Spinal cord (tissue), 10 donors: ENCODE results near the gene TMOD1. TPM values are rescaled to one million over a fixed set of nuclear protein-coding genes. Genes with fewer than 3 reads are reported as not detected.

Experiments used
- DNase-seq, 6 donors: peaks; one replicate each; pipeline versions ENCODE4 v3.0.0 to v3.0.0-alpha.2; 2013 to 2015; ENCODE audit warnings: low spot score in 6 of 6, low read depth in 4 of 6
- H3K27ac ChIP-seq: one replicate; pipeline ENCODE4 v1.5.1; 2013; ENCODE audit warnings: low read depth, low read length, control low read depth
- H3K27me3 ChIP-seq: one replicate; pipeline ENCODE4 v1.6.1; 2013; ENCODE audit warnings: low read length; ENCODE audit not compliant: control insufficient read depth, insufficient read depth
- H3K36me3 ChIP-seq: one replicate; pipeline ENCODE4 v1.6.1; 2013; ENCODE audit warnings: low read length; ENCODE audit not compliant: control insufficient read depth, insufficient read depth
- H3K4me1 ChIP-seq: one replicate; pipeline ENCODE4 v1.6.1; 2013; ENCODE audit warnings: low read length; ENCODE audit not compliant: control insufficient read depth, insufficient read depth
- H3K4me3 ChIP-seq: one replicate; pipeline ENCODE4 v1.5.1; 2013; ENCODE audit warnings: low read depth, low read length, control low read depth
- H3K9me3 ChIP-seq: one replicate; pipeline ENCODE4 v1.6.1; 2013; ENCODE audit warnings: low read length; ENCODE audit not compliant: control insufficient read depth, insufficient read depth
- WGBS: methylation state at CpG from one replicate; pipeline ENCODE4 v1.1.5; 2013; ENCODE audit warnings: missing lambda C conversion rate; ENCODE audit not compliant: insufficient coverage; 5-methylcytosine and 5-hydroxymethylcytosine counted together
- polyA plus RNA-seq, 2 donors: library from polyadenylated mRNA; unstranded; fragments of 120-200 nt; gene quantifications; one replicate each; pipeline ENCODE4 v1.2.1, GENCODE V29; 2013; ENCODE audit not compliant: insufficient read length in 2 of 2
- total RNA-seq, 2 donors: library from RNA; depleted of rRNA in 1 of 2; stranded (reverse); fragments of 120-200 nt in 1 of 2; fragments of >200 nt in 1 of 2; gene quantifications; one replicate each; pipeline versions ENCODE4 v1.2.3 to v1.2.4, GENCODE V29; 2013 to 2014
- donor health status: healthy.

The TMOD1 gene
- total and polyA plus RNA-seq, 4 donors: 27.3 to 104 (median 57.4) TPM

DNA sequence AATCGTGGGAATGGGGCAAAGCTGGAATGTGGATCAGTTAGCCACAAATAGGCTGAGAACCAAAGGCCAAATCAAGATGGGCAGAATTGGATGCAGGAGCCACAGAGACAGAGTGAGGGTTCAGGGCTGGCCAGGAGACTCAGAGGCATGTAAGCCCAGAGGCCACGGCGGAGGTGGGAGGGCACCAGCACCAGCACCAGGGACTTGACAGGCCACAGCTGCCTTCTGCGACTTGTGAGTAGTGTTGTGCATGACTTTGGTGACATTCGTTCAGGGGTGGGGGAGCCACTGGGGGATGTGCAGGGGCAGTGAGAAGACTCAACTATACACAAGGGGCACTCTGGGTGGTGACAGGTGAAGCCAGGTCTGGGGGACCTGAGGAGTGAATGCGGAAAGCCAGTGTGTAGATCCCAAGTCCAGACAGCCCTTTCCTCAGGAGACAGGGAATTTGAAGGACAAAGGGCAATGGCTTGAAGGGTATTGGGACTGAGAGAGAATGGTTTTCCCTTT is 53.2 kb downstream of the TMOD1 start:
- peaks cover 8% of the 10 kb centered on the region for H3K4me1 ChIP-seq
- peaks cover 3% of the 10 kb centered on the region for H3K36me3 ChIP-seq
- H3K9me3 ChIP-seq: no peaks in the 10 kb centered on the region
- H3K27ac ChIP-seq: no peak overlapping the region
- no peak for DNase-seq
- WGBS: 97% methylated on average over 3 of the region's 6 CpGs
- no peaks in the 10 kb centered on the region for H3K27me3 ChIP-seq
- no peak overlapping the region for H3K4me3 ChIP-seq

DNA sequence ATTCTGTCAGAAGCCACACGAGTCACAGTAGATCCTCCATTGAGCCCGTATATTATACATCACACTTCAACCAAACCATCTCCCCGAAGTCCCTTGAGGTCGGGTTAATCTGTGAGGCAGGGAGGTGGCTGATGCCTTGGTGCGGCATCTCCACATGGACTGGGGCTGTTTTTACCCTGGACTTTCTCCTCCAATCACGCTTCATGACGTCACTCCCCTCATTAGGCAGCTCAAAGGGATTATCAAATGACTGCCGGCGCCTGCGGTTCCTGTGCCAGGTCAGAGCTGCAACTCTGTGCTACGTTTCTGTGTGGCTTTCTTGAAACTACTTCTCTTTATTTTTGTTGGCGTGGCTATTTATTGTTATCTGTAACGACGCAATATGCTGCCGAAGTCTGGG is 53.7 kb downstream of the TMOD1 start:
- Histone ChIP-seq H3K27ac (no peak overlapping the region), H3K27me3 (no peaks in the 10 kb centered on the region), H3K4me3 (no peak overlapping the region), H3K9me3 (no peaks in the 10 kb centered on the region), H3K4me1 (peaks cover 8% of the 10 kb centered on the region), H3K36me3 (peaks cover 3% of the 10 kb centered on the region)
- DNase-seq: peak in 2 of 6 donors; percentile 63 to 67
- 53% methylated on average over 8 of the region's 15 CpGs for WGBS

DNA sequence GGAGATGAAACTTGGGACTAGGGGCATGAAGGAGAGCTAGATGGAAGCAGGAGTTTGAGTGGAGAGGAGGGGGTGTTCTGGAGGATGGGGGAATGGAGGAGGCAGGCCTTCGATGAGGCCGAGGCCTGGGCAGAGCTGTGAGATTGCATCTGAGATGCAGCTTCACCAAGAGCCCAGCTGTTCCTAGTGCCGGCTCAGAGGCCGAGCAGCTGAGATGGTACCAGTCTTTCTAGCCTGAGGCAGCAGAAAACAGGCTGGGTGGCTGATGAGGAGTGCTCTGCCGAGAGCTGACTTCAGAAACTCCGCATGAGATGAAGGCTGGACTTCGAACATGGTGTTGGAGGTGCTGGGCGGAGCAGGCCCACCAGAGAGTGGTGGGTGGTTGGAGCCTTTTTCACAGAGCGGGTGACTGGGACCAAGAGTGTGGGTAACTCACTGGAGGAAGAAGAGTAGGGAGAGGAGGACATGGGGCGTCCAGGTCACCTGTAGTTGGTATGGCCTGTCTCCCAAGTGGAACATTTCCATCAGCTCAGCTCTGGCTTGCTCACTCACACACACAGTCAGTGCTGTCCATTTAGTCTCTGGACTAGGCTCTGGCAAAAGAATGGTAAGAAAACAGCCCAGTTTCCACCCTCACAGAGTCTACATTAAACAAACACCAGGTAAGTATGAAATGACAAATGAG is 54.7 kb downstream of the TMOD1 start:
- peaks cover 8% of the 10 kb centered on the region for H3K4me1 ChIP-seq
- no peaks in the 10 kb centered on the region for H3K27me3 ChIP-seq
- H3K9me3 ChIP-seq: no peaks in the 10 kb centered on the region
- peaks cover 3% of the 10 kb centered on the region for H3K36me3 ChIP-seq
- no peak overlapping the region for H3K27ac ChIP-seq
- DNase-seq: no peak
- WGBS: 91% methylated on average over 9 of the region's 10 CpGs
- no peak overlapping the region for H3K4me3 ChIP-seq

DNA sequence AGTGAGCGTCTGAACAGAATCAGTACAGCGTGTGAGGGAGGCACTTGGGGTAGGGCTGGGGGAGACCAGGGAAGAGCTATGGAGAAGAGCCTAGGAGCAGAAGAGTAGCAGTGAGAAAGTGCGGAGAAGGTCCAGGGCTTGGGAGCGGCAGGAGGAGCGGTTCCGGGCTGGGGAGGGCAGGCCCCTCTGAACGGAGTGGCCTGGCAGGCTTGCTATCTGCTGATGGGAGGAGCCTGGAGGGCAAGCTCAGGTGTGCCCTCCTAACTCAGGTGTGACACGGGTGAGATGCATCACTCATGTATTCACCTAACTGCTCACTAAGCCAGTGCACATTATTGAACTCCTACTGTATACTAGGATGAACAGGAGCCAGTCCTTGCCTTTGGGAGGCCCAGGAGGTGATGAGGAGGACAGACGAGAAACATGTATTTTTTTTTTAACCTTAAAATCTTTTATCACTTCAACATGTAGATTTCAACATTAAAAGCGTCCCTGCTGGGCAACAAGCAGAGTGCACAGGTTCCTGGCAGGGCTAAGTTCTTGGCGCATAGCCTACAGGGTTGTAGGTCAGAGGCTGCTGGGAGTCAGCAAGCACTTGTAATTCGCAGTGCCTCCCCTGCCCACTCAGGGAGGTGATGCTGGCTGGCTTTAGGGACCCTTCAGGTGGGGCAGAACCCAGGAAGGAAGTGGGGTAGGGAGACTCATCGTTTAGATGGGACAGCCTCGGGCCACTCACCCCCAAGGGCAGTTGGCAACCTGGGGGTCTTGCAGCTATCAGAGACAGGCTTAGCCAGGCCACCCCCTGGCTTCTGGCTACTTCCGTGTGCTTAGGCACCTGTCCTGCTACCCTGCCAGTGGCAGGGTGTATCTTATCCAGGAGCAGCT is 55.5 kb downstream of the TMOD1 start:
- Histone ChIP-seq H3K27me3 (no peaks in the 10 kb centered on the region), H3K4me3 (no peak overlapping the region), H3K36me3 (peaks cover 3% of the 10 kb centered on the region), H3K9me3 (no peaks in the 10 kb centered on the region), H3K27ac (peak overlapping the region; percentile 74), H3K4me1 (peaks cover 8% of the 10 kb centered on the region)
- peak in 1 of 6 donors; percentile 16 for DNase-seq
- 70% methylated on average over 12 of the region's 15 CpGs for WGBS

DNA sequence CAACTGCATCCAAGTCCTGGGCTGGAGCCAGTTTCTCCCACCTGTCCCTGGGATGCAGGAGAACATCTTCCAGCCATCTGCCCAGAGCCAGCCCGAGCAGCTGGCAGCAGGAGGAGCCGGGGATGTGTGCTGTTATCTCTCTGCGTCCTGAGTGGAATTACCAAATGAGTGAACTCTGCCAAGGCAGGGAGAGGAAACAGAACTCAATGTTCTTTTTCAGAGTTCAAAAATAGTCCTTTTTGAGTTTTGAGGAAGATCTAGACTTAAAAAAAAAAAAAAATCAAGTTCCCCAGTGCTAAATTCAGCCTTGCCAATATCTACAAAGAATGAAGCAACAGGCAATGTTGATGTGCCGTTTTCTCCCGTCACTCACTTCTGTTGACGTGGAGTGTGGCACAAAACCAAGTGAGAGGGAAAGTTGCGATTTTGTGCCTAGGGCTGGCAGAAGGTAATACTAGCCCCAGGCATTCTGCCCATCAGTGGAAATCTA is 56.2 kb downstream of the TMOD1 start:
- Histone ChIP-seq H3K9me3 (no peaks in the 10 kb centered on the region), H3K27ac (peak overlapping the region; percentile 74), H3K4me3 (no peak overlapping the region), H3K36me3 (peaks cover 3% of the 10 kb centered on the region), H3K4me1 (peaks cover 11% of the 10 kb centered on the region), H3K27me3 (no peaks in the 10 kb centered on the region)
- DNase-seq: peak in 2 of 6 donors; percentile 70 to 93
- 63% methylated on average over 3 of the region's 7 CpGs for WGBS

DNA sequence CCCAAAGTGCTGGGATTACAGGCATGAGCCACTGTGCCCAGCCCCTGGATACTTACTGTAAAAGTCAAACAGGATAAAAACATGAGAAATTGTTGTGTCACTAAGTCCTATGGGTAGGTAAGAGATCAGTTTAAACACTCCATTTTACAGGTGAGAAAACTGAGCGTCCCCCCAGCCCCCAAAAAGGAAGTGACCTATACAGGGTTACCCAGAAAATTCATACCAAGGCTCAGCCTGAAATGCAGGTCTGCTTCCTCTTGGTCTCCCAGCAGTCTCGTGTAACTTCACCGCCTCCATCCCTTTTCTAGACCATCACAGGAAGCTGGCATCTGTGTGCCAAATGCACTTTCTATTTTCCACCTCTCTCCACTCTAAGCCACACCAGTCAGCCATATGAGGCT is 57.2 kb downstream of the TMOD1 start:
- no peak overlapping the region for H3K4me3 ChIP-seq
- H3K4me1 ChIP-seq: peaks cover 15% of the 10 kb centered on the region
- no peak overlapping the region for H3K27ac ChIP-seq
- H3K9me3 ChIP-seq: no peaks in the 10 kb centered on the region
- no peaks in the 10 kb centered on the region for H3K27me3 ChIP-seq
- peaks cover 3% of the 10 kb centered on the region for H3K36me3 ChIP-seq
- DNase-seq: no peak
- 58% methylated on average over 3 of the region's 3 CpGs for WGBS

DNA sequence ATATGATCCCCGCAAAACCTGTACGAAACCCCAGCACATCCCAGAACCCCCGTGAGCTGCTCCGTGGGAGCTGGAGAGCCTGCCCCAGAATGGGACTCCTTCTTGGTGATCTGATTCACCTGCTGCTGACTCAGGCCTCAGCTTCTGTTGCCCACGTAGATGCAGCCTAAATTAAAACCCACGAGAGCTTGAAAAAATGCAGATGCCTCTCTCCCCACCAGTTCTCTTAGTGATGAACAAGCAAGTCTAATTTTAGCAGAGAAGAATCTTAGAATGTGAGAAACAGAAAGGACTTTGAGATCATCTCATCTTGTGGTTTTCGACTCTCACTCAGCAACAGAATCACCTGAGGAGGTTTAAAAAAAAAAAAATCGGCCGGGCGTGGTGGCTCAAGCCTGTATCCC is 57.6 kb downstream of the TMOD1 start:
- Histone ChIP-seq H3K27me3 (no peaks in the 10 kb centered on the region), H3K27ac (no peak overlapping the region), H3K36me3 (peaks cover 3% of the 10 kb centered on the region), H3K4me1 (peaks cover 15% of the 10 kb centered on the region), H3K4me3 (no peak overlapping the region), H3K9me3 (no peaks in the 10 kb centered on the region)
- 92% methylated on average over 10 of the region's 10 CpGs for WGBS
- DNase-seq: no peak

DNA sequence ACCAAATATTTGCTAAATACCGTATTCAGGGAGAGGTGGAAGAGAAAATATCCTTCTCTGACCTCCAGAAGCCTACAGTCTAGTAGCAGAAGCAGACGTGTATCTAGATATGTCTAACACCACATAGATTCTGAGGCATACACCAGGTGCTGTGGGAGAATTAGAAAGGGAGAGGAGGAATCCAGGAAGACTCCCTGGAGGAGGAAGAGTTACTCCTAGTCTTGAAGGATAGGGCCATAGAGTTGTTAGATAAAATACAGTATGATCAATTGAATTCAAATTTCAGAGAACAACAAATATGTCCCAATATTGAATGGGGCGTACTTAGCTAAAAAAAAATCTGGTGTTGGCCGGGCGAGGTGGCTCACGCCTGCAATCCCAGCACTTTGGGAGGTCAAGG is 58.7 kb downstream of the TMOD1 start:
- Histone ChIP-seq H3K4me3 (no peak overlapping the region), H3K36me3 (no peaks in the 10 kb centered on the region), H3K27me3 (peaks cover 2% of the 10 kb centered on the region), H3K4me1 (peaks cover 23% of the 10 kb centered on the region), H3K9me3 (no peaks in the 10 kb centered on the region), H3K27ac (no peak overlapping the region)
- WGBS: no CpG with 5 or more reads among the region's 6 CpGs
- no peak for DNase-seq

DNA sequence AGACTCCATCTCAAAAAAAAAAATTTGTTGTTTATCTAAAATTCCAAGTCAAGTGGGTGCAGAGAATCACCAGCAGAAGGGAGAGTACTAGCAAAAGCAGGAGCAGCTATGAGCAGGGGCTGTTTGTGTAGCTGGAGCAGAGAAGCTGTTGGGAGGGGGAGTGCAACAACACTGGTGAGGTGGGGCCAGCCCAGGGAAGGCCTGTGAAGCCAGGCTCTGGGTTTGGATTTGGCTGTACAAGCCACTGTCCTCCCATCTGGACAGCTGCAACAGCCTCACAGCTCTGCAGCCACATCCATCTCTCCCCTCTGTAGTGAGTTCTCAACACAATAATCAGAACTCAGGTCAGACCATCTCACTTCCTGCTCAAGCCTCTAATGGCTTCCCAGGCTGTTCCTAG is 59.4 kb downstream of the TMOD1 start:
- peaks cover 23% of the 10 kb centered on the region for H3K4me1 ChIP-seq
- peaks cover 2% of the 10 kb centered on the region for H3K27me3 ChIP-seq
- no peak for DNase-seq
- no peaks in the 10 kb centered on the region for H3K36me3 ChIP-seq
- no peak overlapping the region for H3K4me3 ChIP-seq
- H3K9me3 ChIP-seq: no peaks in the 10 kb centered on the region
- H3K27ac ChIP-seq: no peak overlapping the region
